GM12878 (cell line): ENCODE measurements around the gene CCDC144A. TPM values are rescaled to one million over a fixed set of nuclear protein-coding genes. Genes with fewer than 3 reads are reported as not detected.
"Not testable (repeated sequence)": the region's sequence is repeated elsewhere in the genome, so short reads cannot be mapped to it uniquely, and the experiment has no call there.

Experiments used
- ATAC-seq: fragments of 200-7000 bp; cut with Tn5 transposase; 3 replicates; pipeline ENCODE4 v1.9.1; 2020; ENCODE audit warnings: mild to moderate bottlenecking, moderate library complexity
- BruUV-seq: library from RNA; stranded (reverse); fragments of 400-500 nt; replicated peaks from 2 replicates; lab custom pipeline; 2021; lab: Mats Ljungman, UMichigan
- CTCF ChIA-PET: fragments of 300-600 bp; sonication (Branson Sonifier 250); formaldehyde crosslinking; extraction: SDS; loops from one replicate; lab custom pipeline; 2021; ENCODE audit warnings: inconsistent platforms; lab: Yijun Ruan, JAX
- POLR2A ChIA-PET: fragments of 350-600 bp; formaldehyde crosslinking; extraction: SDS; loops from one replicate; lab custom pipeline; 2021; ENCODE audit warnings: inconsistent platforms; lab: Charles Lee
- RAD21 ChIA-PET: fragments of 300-600 bp; sonication (Branson Sonifier 250); formaldehyde crosslinking; loops from one replicate; lab custom pipeline; 2023; ENCODE audit warnings: antibody characterized with exemption; ENCODE audit not compliant: unreplicated experiment; lab: Charles Lee
- SMC1A ChIA-PET: fragments of 300-600 bp; sonication (Branson Sonifier 250); formaldehyde crosslinking; loops from one replicate; lab custom pipeline; 2023; ENCODE audit not compliant: unreplicated experiment, uncharacterized antibody; lab: Charles Lee
- DNase-seq: peaks from one replicate; pipeline ENCODE4 v3.0.0-alpha.2; 2011; ENCODE audit warnings: low read depth, low spot score
- FAIRE-seq: peaks from 3 replicates; lab custom pipeline; 2011; peaks lifted over from hg19 to GRCh38; lab: Jason Lieb, UNC
- H2AFZ ChIP-seq: 2 replicates; pipeline ENCODE4 v1.6.0; 2011; ENCODE audit warnings: low read depth, low read length, control low read depth; ENCODE audit not compliant: control insufficient read depth
- H3K27ac ChIP-seq: 2 replicates; pipeline ENCODE4 v1.5.1; 2011; ENCODE audit warnings: control low read depth; ENCODE audit not compliant: control insufficient read depth, insufficient read depth
- H3K27me3 ChIP-seq, 2 experiments: replicated peaks in 1 of 2; 2 replicates each; pipeline versions ENCODE4 v1.6.0 to v1.6.1; 2011; ENCODE audit warnings: low read length in 1 of 2; ENCODE audit not compliant: control insufficient read depth in 2 of 2, insufficient read depth in 2 of 2
- H3K36me3 ChIP-seq, 2 experiments: 2 replicates each; pipeline ENCODE4 v1.5.1; 2011; ENCODE audit warnings: low read length in 1 of 2; ENCODE audit not compliant: control insufficient read depth in 2 of 2, insufficient read depth in 2 of 2
- H3K4me1 ChIP-seq: 2 replicates; pipeline ENCODE4 v1.6.1; 2011; ENCODE audit warnings: mild to moderate bottlenecking, low read length, moderate library complexity, mixed read lengths; ENCODE audit not compliant: control insufficient read depth, insufficient read depth
- H3K4me2 ChIP-seq: 2 replicates; pipeline ENCODE4 v1.6.0; 2011; ENCODE audit warnings: control low read depth; ENCODE audit not compliant: control insufficient read depth, insufficient read depth
- H3K4me3 ChIP-seq: fragments of 200-600 bp; sonication (generic); 2 replicates; pipeline ENCODE4 v1.5.1; 2016
- H3K79me2 ChIP-seq: 2 replicates; pipeline ENCODE4 v1.6.0; 2011; ENCODE audit warnings: low read length; ENCODE audit not compliant: control insufficient read depth, insufficient read depth
- H3K9ac ChIP-seq: 2 replicates; pipeline ENCODE4 v1.8.0; 2011; ENCODE audit warnings: low read length, control low read depth, mixed read lengths; ENCODE audit not compliant: control insufficient read depth, insufficient read depth
- H3K9me3 ChIP-seq: replicated peaks from 3 replicates; pipeline ENCODE4 v1.5.1; 2011; ENCODE audit warnings: mild to moderate bottlenecking, low read length; ENCODE audit not compliant: control insufficient read depth, insufficient read depth
- H4K20me1 ChIP-seq: 2 replicates; pipeline ENCODE4 v1.6.0; 2011; ENCODE audit not compliant: control insufficient read depth, insufficient read depth
- WGBS: methylation state at CpG from one replicate; pipeline ENCODE4 v1.1.6; 2016; ENCODE audit warnings: low lambda C conversion rate; ENCODE audit not compliant: insufficient replicate concordance, insufficient coverage; ENCODE audit errors: missing lambda C conversion rate; 5-methylcytosine and 5-hydroxymethylcytosine counted together
- in situ Hi-C: fragments of 300-500 bp; cut with MboI; formaldehyde crosslinking; loops from 9 replicates; pipeline ENCODE4 v1.14.3; 2018; ENCODE audit warnings: mixed read lengths
- intact Hi-C: fragments of 100-400 bp; cut with micrococcal nuclease; formaldehyde crosslinking; loops from one replicate; pipeline ENCODE4 v1.14.2; 2022; ENCODE audit not compliant: unreplicated experiment
- polyA plus RNA-seq, 11 experiments: library from polyadenylated mRNA; depleted of rRNA in 4 of 11; unstranded in 6 of 11; stranded (reverse) in 5 of 11; fragments of >200 nt; fragmentation: Nextera tagmentation in 4 of 11; fragmentation: Illumina TruSeq in 1 of 11; extraction: Ambion mirVana in 4 of 11; extraction: Trizol in 1 of 11; gene quantifications; 1 replicate in 1 of 11; 2 replicates in 10 of 11; pipeline versions ENCODE4 v1.2.1 to v1.2.3, GENCODE V29; 2011 to 2016; ENCODE audit warnings: inconsistent platforms in 2 of 11, missing spikeins in 2 of 11, low read depth in 1 of 11
- total RNA-seq, 4 experiments: library from RNA; depleted of rRNA in 3 of 4; stranded (reverse); fragments of >200 nt in 3 of 4; fragmentation: Illumina TruSeq in 1 of 4; extraction: Trizol in 1 of 4; gene quantifications; 2 replicates each; pipeline versions ENCODE4 v1.2.1 to v1.2.3, GENCODE V29; 2013 to 2021

CCDC144A gene
- total and polyA plus RNA-seq, 10 of the 15 experiments (the other 5 are each of a cell fraction or from before 2014, with no cell fraction given) = 0.05 to 1.7 (median 0.79) TPM

DNA sequence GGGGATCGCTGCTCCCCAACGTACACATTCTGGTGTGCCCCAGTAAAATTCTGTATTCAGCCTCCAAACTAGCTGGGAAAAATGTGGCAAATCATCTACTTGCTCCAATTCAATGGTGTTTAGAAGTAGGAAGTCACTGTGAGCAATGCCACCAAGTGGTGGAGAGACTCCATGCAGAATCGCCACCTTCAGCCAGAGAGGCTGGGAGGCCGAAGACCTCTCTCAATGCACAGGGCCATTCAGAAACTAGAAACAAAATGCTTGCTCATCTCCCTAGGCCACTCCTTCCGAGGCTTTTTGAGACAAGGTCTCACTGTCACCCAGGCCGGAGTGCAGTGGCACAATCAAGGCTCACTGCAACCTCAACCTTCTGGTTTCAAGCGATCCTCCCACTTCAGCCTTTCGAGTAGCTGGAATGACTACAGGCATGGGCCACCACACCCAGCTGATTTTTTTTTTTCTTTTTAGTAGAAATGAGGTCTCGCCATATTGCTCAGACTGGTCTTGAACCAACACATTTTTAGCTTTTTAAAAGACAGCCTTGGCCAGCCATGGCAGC lies 100.4 kb downstream of the CCDC144A start:
- FAIRE-seq, SMC1A ChIA-PET, H3K4me2 ChIP-seq, H3K36me3 ChIP-seq, CTCF ChIA-PET, ATAC-seq, H3K4me3 ChIP-seq, in situ Hi-C loops, POLR2A ChIA-PET, H3K9me3 ChIP-seq, DNase-seq, H3K27me3 ChIP-seq, RAD21 ChIA-PET, H3K27ac ChIP-seq, H3K9ac ChIP-seq, H3K4me1 ChIP-seq, H4K20me1 ChIP-seq, intact Hi-C loops, H3K79me2 ChIP-seq, H2AFZ ChIP-seq, BruUV-seq: not testable (repeated sequence)
- WGBS = 44% methylated on average over 5 of the region's 9 CpGs

DNA sequence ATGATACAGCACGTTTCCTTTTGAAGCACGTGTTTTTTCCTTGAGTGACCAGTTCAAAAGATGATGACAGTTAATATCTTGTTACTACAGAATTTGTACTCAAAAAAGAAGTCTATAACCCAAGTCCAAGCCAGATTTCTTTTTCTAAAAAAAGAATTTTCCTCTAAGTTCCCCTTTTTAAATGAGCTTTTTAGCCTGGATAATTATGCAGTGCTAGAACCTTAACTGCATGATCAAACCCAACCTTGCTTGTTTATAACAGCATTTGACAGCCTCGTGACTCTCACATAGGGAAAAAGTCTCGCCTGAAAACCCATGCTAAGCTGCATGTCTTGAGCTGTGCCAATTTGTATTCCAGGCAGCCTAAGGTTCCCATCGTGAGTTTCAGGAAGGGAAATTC lies 104.2 kb downstream of the CCDC144A start:
- POLR2A ChIA-PET, H4K20me1 ChIP-seq, SMC1A ChIA-PET, CTCF ChIA-PET, RAD21 ChIA-PET, H3K9ac ChIP-seq, BruUV-seq, H3K27me3 ChIP-seq, H3K79me2 ChIP-seq, intact Hi-C loops, H3K4me2 ChIP-seq, H3K4me1 ChIP-seq, H3K36me3 ChIP-seq, DNase-seq, in situ Hi-C loops, H3K9me3 ChIP-seq, H3K27ac ChIP-seq, FAIRE-seq, ATAC-seq, H3K4me3 ChIP-seq, H2AFZ ChIP-seq: not testable (repeated sequence)
- WGBS = 5% methylated on average over 3 of the region's 5 CpGs

DNA sequence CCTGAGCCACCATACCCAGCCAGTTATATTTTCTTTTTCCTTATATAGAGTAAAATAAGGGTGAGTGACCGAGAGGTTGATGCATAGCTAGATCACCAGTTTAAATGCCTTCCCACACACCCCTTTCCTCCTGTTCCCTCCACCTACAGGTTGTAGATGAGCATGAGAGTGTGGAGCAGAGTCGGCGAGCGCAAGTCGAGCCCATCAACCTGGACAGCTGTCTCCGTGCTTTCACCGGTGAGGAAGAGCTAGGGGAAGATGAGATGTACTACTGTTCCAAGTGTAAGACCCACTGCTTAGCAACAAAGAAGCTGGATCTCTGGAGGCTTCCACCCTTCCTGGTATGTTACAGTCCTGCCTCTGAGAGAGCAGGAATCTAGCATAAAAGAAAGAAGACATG lies 105.9 kb downstream of the CCDC144A start:
- in situ Hi-C loops, H3K27me3 ChIP-seq, H2AFZ ChIP-seq, H3K4me3 ChIP-seq, H3K4me2 ChIP-seq, H3K4me1 ChIP-seq, BruUV-seq, RAD21 ChIA-PET, ATAC-seq, H3K27ac ChIP-seq, SMC1A ChIA-PET, FAIRE-seq, H3K9ac ChIP-seq, H4K20me1 ChIP-seq, POLR2A ChIA-PET, H3K36me3 ChIP-seq, H3K79me2 ChIP-seq, intact Hi-C loops, DNase-seq, H3K9me3 ChIP-seq: not testable (repeated sequence)
- WGBS = 55% methylated on average over 7 of the region's 7 CpGs
- CTCF ChIA-PET = interaction anchor here (0.6 kb wide), 2 partner anchors 474 to 525 kb away, joined by 3 read pairs; no protein-coding TSS in a partner anchor

DNA sequence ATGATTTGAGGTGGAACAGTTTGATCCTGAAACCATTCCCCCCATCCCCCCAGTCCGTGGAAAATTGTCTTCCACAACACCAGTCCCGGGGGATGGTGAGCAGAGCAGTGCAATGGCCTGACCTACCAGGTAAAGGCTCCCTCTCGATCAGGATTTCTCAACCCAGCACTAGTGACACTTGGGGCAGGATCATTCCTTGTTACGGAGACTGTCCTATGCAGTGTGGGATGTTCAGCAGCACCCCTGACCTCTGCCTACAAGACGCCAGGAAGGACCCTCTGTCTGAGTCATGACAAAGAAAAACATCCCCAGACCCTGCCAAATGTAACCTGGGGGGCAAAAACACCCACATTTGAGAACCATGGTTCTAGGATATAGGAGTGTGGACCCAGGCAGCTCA lies 114.8 kb downstream of the CCDC144A start:
- H3K79me2 ChIP-seq, DNase-seq, ATAC-seq, H2AFZ ChIP-seq, H4K20me1 ChIP-seq, H3K4me3 ChIP-seq, H3K4me2 ChIP-seq, H3K9ac ChIP-seq, BruUV-seq, H3K36me3 ChIP-seq, CTCF ChIA-PET, RAD21 ChIA-PET, FAIRE-seq, intact Hi-C loops, SMC1A ChIA-PET, H3K4me1 ChIP-seq, POLR2A ChIA-PET, H3K27me3 ChIP-seq, H3K27ac ChIP-seq, H3K9me3 ChIP-seq: not testable (repeated sequence)
- in situ Hi-C loops = loop anchor here (25.0 kb wide), 1 partner anchor 1607 kb away; no protein-coding TSS in a partner anchor
- WGBS = 28% methylated on average over 5 of the region's 5 CpGs
